ENCODE results near the gene SLC16A11.
"Not testable (repeated sequence)": the region's sequence is repeated elsewhere in the genome, so short reads cannot be mapped to it uniquely, and the experiment has no call there.

Gene SLC16A11, protein sequence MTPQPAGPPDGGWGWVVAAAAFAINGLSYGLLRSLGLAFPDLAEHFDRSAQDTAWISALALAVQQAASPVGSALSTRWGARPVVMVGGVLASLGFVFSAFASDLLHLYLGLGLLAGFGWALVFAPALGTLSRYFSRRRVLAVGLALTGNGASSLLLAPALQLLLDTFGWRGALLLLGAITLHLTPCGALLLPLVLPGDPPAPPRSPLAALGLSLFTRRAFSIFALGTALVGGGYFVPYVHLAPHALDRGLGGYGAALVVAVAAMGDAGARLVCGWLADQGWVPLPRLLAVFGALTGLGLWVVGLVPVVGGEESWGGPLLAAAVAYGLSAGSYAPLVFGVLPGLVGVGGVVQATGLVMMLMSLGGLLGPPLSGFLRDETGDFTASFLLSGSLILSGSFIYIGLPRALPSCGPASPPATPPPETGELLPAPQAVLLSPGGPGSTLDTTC
- 0.69 to 1.4 (median 0.70) reads per million in 3 donors for total RNA-seq

DNA sequence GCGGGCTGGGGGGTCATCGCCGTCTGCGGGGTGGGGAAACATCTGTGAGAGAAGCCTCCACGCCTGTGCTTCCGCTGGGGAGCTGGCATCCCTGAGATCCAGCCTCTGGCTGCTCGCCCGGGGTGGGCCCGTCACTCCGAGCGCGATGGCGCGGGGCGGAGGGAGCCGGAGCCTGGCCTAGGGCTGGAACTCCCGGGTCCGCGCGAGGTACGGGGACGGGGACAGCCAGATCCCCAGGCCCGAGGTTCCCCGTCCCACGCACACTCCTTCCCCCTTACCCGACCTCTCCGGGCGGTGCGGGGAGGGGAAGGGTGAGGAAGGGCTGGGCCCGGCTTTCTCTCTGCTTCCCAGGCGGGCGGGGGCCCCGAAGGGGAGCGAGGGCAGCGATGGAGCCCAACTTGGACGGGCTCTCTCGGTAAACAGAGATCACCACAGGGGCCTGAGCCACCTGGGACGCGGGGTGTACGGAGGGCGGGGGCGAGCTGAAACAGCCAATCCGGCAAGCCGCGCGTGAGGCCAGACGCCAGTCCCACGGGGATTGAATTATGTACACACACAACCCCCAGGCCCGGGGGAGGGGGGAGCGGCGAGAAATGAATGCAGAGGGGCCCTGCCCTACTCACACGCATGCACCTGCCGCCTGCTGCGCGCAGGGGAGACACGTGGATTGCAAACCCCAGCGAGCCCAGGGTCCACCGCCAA is at the start of gene SLC16A11:
Gene SLC16A11, minus strand, starts transcription at position 596 of the 702 bp plus-strand sequence. Its CDS starts 579 bp downstream, at position 17.
- Histone ChIP-seq H3K4me1 (ENCODE audit: control insufficient read depth, insufficient read depth, low read length, poor library complexity, severe bottlenecking) (peaks cover 39% of the 10 kb centered on the region), H3K9me3 (ENCODE audit: control insufficient read depth, low read length) (no peaks in the 10 kb centered on the region), H3K27me3 (replicated peaks; ENCODE audit: control insufficient read depth, insufficient read depth, low read length, poor library complexity, severe bottlenecking) (no peaks in the 10 kb centered on the region), H3K4me3 (ENCODE audit: insufficient read depth, low read depth, low read length, poor library complexity, severe bottlenecking) (peak within 1 kb of the TSS; percentile 48), H3K36me3 (ENCODE audit: control insufficient read depth, insufficient read depth, low read length) (no peaks in the 10 kb centered on the region), H3K27ac (ENCODE audit: insufficient read depth, low read length, poor library complexity, severe bottlenecking) (peak within 1 kb of the TSS; percentile 29)
- no peak for DNase-seq

DNA sequence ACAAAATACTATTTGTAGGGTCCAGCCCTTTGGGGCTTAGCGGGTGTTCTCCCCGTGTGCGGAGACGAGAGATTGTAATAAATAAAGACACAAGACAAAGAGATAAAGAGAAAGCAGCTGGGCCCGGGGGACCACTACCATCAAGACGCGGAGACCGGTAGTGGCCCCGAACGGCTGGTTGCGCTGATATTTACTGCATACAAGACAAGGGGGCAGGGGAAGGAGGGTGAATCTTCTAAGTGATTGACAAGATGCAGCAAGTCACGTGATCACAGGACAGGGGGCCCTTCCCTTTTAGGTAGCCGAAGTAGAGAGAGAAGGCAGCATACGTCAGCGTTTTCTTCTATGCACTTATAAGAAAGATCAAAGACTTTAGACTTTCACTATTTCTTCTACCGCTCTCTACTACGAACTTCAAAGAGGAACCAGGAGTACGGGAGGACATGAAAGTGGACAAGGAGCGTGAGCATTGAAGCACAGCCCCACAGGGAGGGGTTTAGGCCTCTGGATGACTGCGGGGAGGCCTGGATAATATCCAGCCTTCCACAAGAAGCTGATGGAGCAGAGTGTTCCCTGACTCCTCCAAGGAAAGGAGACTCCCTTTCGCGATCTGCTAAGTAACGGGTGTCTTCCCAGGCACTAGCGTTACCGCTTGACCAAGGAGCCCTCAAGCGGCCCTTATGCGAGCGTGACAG is 47.6 kb upstream of the SLC16A11 start:
- H3K27me3 ChIP-seq (replicated peaks; ENCODE audit: control insufficient read depth, insufficient read depth, low read length, poor library complexity, severe bottlenecking); H3K27ac ChIP-seq (ENCODE audit: insufficient read depth, low read length, poor library complexity, severe bottlenecking); H3K4me1 ChIP-seq (ENCODE audit: control insufficient read depth, insufficient read depth, low read length, poor library complexity, severe bottlenecking): not testable (repeated sequence)

DNA sequence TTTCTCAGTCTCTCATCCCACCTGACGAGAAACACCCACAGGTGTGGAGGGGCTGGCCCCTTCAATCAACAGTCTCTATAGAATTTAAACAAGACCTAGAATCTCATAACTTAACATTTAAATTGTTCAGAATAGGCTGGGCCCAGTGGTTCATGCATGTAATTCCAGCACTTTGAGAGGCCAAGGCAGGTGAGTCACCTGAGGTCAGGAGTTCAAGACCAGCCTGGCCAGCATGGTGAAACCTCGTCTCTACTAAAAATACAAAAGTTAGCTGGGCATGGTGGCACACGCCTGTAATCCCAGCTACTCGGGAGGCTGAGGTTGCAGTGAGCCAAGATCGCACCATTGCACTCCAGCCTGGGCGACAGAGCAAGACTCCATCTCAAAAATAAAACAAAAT is 45.7 kb upstream of the SLC16A11 start:
- DNase-seq; H3K27me3 ChIP-seq (replicated peaks; ENCODE audit: control insufficient read depth, insufficient read depth, low read length, poor library complexity, severe bottlenecking); H3K27ac ChIP-seq (ENCODE audit: insufficient read depth, low read length, poor library complexity, severe bottlenecking); H3K9me3 ChIP-seq (ENCODE audit: control insufficient read depth, low read length); H3K4me1 ChIP-seq (ENCODE audit: control insufficient read depth, insufficient read depth, low read length, poor library complexity, severe bottlenecking); H3K36me3 ChIP-seq (ENCODE audit: control insufficient read depth, insufficient read depth, low read length); H3K4me3 ChIP-seq (ENCODE audit: insufficient read depth, low read depth, low read length, poor library complexity, severe bottlenecking): not testable (repeated sequence)

More for the DNA sequence above, 47.6 kb upstream of the SLC16A11 start:
- not testable (repeated sequence) for H3K9me3 ChIP-seq (ENCODE audit: control insufficient read depth, low read length); H3K4me3 ChIP-seq (ENCODE audit: insufficient read depth, low read depth, low read length, poor library complexity, severe bottlenecking); H3K36me3 ChIP-seq (ENCODE audit: control insufficient read depth, insufficient read depth, low read length)
- DNase-seq, result peak in 1 of 3 donors; percentile 39

DNA sequence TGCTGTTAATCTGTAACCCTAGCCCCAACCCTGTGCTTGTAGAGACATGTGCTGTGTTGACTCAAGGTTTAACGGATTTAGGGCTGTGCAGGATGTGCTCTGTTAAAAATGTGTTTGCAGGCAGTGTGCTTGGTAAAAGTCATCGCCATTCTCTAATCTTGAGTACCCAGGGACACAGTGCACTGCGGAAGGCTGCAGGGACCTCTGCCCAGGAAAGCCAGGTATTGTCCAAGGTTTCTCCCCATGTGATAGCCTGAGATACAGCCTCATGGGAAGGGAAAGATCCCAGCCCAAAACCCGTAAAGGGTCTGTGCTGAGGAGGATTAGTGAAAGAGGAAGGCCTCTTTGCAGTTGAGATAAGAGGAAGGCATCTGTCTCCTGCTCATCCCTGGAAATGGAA is 44.5 kb upstream of the SLC16A11 start:
- not testable (repeated sequence) for H3K9me3 ChIP-seq (ENCODE audit: control insufficient read depth, low read length); H3K36me3 ChIP-seq (ENCODE audit: control insufficient read depth, insufficient read depth, low read length); H3K27me3 ChIP-seq (replicated peaks; ENCODE audit: control insufficient read depth, insufficient read depth, low read length, poor library complexity, severe bottlenecking); DNase-seq; H3K4me3 ChIP-seq (ENCODE audit: insufficient read depth, low read depth, low read length, poor library complexity, severe bottlenecking); H3K27ac ChIP-seq (ENCODE audit: insufficient read depth, low read length, poor library complexity, severe bottlenecking); H3K4me1 ChIP-seq (ENCODE audit: control insufficient read depth, insufficient read depth, low read length, poor library complexity, severe bottlenecking)

DNA sequence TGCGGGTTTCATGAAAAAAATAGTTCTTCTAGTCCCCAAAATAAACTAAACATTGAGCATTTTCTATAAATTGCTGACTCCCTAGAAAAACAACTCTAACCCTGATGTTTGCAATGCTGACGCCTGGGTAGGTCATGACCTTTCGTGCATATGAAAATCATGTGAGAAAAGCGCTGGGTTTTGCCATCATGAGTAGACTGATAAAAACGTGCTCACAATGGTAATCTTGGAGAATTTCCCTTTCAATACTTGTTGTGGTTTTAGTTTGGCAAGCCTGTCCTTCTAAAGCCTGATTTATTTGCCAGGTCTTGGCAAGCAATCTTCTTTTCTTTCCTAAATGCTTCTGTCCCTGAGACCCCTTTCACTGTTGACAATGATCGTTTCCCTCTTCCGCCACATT is 40.2 kb upstream of the SLC16A11 start:
- H3K27ac ChIP-seq (ENCODE audit: insufficient read depth, low read length, poor library complexity, severe bottlenecking), result no peak overlapping the region
- H3K9me3 ChIP-seq (ENCODE audit: control insufficient read depth, low read length), result no peaks in the 10 kb centered on the region
- no peak for DNase-seq
- peaks cover 5% of the 10 kb centered on the region for H3K4me1 ChIP-seq (ENCODE audit: control insufficient read depth, insufficient read depth, low read length, poor library complexity, severe bottlenecking)
- no peaks in the 10 kb centered on the region for H3K36me3 ChIP-seq (ENCODE audit: control insufficient read depth, insufficient read depth, low read length)
- H3K27me3 ChIP-seq (replicated peaks; ENCODE audit: control insufficient read depth, insufficient read depth, low read length, poor library complexity, severe bottlenecking), result no peaks in the 10 kb centered on the region
- H3K4me3 ChIP-seq (ENCODE audit: insufficient read depth, low read depth, low read length, poor library complexity, severe bottlenecking), result no peak overlapping the region

DNA sequence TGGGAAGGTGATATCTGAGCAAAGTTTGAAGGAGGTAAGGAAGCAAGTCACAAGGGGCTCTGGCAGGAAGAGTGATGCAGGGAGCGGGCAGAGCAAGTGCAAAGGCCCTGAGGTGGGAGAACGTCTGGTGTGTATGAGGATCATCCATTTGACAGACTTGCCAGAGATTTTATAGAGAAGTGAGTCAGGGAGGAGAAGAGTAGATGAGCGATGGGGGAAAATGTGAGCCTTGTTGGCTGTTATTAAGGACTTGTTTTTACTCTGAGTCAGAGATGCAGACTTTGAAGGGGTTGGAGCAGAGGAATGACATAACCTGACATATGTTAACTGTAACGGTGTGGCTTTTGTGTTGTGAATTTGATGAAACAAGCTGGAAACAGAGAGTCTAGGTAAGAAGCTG is 39.7 kb upstream of the SLC16A11 start:
- no peak overlapping the region for H3K4me3 ChIP-seq (ENCODE audit: insufficient read depth, low read depth, low read length, poor library complexity, severe bottlenecking)
- H3K27me3 ChIP-seq (replicated peaks; ENCODE audit: control insufficient read depth, insufficient read depth, low read length, poor library complexity, severe bottlenecking), result no peaks in the 10 kb centered on the region
- H3K27ac ChIP-seq (ENCODE audit: insufficient read depth, low read length, poor library complexity, severe bottlenecking), result no peak overlapping the region
- H3K4me1 ChIP-seq (ENCODE audit: control insufficient read depth, insufficient read depth, low read length, poor library complexity, severe bottlenecking), result peaks cover 5% of the 10 kb centered on the region
- DNase-seq, result no peak
- H3K36me3 ChIP-seq (ENCODE audit: control insufficient read depth, insufficient read depth, low read length), result no peaks in the 10 kb centered on the region
- no peaks in the 10 kb centered on the region for H3K9me3 ChIP-seq (ENCODE audit: control insufficient read depth, low read length)

DNA sequence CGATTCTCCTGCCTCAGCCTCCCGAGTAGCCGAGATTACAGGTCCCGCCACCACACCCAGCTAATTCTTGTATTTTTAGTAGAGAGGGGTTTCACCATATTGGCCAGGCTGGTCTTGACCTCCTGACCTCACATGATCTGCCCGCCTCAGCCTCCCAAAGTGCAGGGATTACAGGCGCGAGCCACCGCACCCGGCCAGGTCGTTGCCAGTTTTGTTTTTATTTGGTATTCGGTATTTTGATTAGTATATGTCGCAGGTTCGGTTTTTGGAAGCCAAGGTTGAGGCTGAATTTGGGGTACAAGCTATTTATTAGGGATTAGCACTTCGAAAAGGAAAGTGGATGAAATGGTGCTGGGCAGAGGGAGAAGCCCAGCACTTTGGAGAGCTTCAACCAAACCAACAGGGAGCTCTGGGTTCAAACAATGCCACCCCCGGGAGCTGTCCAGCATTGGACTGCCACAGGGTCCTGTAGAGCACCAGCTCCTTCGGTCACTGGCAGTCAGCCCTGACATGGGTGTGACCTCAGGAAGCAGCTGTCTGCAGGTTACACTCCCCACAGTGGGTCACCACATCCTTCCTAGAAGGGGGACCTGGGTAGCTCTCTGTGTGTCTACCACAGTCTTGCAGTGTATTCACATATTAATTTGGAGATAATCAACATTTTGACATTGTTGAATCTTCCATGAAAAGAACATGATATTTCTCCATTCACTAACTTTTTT is 37.6 kb upstream of the SLC16A11 start:
- DNase-seq, result no peak
- Histone ChIP-seq H3K9me3 (ENCODE audit: control insufficient read depth, low read length) (no peaks in the 10 kb centered on the region), H3K36me3 (ENCODE audit: control insufficient read depth, insufficient read depth, low read length) (no peaks in the 10 kb centered on the region), H3K27me3 (replicated peaks; ENCODE audit: control insufficient read depth, insufficient read depth, low read length, poor library complexity, severe bottlenecking) (no peaks in the 10 kb centered on the region), H3K4me3 (ENCODE audit: insufficient read depth, low read depth, low read length, poor library complexity, severe bottlenecking) (no peak overlapping the region), H3K27ac (ENCODE audit: insufficient read depth, low read length, poor library complexity, severe bottlenecking) (no peak overlapping the region), H3K4me1 (ENCODE audit: control insufficient read depth, insufficient read depth, low read length, poor library complexity, severe bottlenecking) (peaks cover 5% of the 10 kb centered on the region)

DNA sequence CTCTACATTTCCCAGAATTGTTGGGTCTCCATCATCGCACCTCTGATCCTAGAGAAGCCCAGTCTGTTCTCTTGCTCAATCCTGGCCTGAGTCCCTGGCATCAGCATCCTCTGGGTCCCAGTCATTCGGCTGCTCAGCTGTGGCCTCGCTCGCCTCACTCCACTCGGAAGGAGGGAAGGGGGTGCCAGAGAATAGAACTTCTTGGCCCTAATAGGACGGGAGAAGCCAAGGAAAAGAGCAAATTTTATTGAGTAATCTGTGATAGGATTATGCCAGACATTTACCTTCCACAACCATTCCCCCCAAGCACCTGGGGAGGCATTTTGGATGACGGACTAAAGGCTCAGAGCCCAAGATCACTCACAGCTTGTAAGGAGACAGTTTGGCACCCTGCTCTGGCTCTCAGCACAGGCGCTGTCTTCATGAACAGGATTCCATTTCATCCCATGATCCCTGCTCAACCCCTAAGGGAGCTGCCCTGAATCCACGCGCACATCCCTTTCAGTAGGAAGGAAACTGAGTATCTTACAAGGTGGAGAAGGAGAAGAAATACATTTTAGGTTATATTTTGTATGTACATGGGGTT is 36.7 kb upstream of the SLC16A11 start:
- DNase-seq, result no peak
- no peaks in the 10 kb centered on the region for H3K27me3 ChIP-seq (replicated peaks; ENCODE audit: control insufficient read depth, insufficient read depth, low read length, poor library complexity, severe bottlenecking)
- peaks cover 5% of the 10 kb centered on the region for H3K4me1 ChIP-seq (ENCODE audit: control insufficient read depth, insufficient read depth, low read length, poor library complexity, severe bottlenecking)
- H3K9me3 ChIP-seq (ENCODE audit: control insufficient read depth, low read length), result no peaks in the 10 kb centered on the region
- no peak overlapping the region for H3K27ac ChIP-seq (ENCODE audit: insufficient read depth, low read length, poor library complexity, severe bottlenecking)
- H3K4me3 ChIP-seq (ENCODE audit: insufficient read depth, low read depth, low read length, poor library complexity, severe bottlenecking), result no peak overlapping the region
- no peaks in the 10 kb centered on the region for H3K36me3 ChIP-seq (ENCODE audit: control insufficient read depth, insufficient read depth, low read length)

DNA sequence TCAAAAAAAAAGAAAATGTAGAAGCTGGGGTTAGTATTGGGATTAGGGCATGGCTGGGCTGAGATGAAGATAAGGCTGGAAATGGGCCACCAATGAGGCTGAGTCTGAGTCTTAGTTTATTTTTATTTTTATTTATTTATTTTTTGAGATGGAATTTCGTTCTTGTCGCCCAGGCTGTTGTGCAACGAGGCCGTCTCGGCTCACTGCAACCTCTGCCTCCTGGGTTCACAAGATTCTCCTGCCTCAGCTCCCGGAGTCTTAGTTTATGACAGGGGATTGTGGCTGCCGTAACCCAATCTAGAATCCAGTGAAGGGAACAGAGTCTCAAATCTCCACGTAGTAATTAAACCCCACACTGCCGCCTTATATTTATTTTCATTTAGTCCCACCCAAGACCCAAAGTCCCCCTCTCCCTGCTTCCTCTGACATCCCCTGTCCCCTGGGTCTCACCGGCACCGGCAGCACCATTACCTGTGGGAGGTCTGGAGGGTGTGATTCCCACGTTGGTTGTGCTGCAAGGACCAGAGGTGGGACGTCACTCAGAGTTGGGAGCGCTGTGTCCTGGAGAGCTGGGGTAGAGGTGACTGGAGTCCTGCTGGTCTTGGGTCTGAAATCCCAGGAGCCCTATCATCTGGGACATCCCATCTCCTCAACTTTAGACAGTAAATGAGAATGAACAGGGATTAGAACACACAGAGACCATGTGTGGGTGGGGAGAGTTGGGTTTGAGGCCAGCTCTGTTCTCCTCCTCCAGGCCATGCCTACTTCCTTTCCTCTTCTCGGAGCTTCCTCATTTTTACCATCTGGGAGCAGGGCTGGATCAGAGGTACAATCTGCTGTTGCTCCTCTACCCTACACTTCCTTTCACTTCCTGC is 35.9 kb upstream of the SLC16A11 start, which contains the start of gene CLEC10A:
Gene CLEC10A, minus strand, starts transcription at position 671 of the 875 bp plus-strand sequence. CDS start 1,439 bp downstream, outside the sequence.
- H3K27me3 ChIP-seq (replicated peaks; ENCODE audit: control insufficient read depth, insufficient read depth, low read length, poor library complexity, severe bottlenecking), result no peaks in the 10 kb centered on the region
- no peak for DNase-seq
- no peaks in the 10 kb centered on the region for H3K9me3 ChIP-seq (ENCODE audit: control insufficient read depth, low read length)
- H3K4me1 ChIP-seq (ENCODE audit: control insufficient read depth, insufficient read depth, low read length, poor library complexity, severe bottlenecking), result peaks cover 5% of the 10 kb centered on the region
- H3K27ac ChIP-seq (ENCODE audit: insufficient read depth, low read length, poor library complexity, severe bottlenecking), result no peak within 1 kb of the TSS
- H3K4me3 ChIP-seq (ENCODE audit: insufficient read depth, low read depth, low read length, poor library complexity, severe bottlenecking), result no peak within 1 kb of the TSS
- H3K36me3 ChIP-seq (ENCODE audit: control insufficient read depth, insufficient read depth, low read length), result no peaks in the 10 kb centered on the region
